GM18526 (cell line): ENCODE measurements around the gene GPR50.

Source experiments
- POLR2A ChIP-seq: IDR thresholded peaks from 3 replicates; pipeline ENCODE4 v1.6.1; 2011; ENCODE audit not compliant: insufficient read length; ENCODE audit errors: extremely low read depth

GPR50 gene

DNA sequence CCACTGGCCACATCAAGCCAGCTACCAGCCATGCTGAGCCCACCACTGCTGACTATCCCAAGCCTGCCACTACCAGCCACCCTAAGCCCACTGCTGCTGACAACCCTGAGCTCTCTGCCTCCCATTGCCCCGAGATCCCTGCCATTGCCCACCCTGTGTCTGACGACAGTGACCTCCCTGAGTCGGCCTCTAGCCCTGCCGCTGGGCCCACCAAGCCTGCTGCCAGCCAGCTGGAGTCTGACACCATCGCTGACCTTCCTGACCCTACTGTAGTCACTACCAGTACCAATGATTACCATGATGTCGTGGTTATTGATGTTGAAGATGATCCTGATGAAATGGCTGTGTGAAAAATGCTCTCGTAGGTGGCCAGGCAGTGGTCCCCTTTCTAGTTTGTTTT, 4.7 kb downstream of the GPR50 start:
- TF ChIP-seq POLR2A, result no peak

DNA sequence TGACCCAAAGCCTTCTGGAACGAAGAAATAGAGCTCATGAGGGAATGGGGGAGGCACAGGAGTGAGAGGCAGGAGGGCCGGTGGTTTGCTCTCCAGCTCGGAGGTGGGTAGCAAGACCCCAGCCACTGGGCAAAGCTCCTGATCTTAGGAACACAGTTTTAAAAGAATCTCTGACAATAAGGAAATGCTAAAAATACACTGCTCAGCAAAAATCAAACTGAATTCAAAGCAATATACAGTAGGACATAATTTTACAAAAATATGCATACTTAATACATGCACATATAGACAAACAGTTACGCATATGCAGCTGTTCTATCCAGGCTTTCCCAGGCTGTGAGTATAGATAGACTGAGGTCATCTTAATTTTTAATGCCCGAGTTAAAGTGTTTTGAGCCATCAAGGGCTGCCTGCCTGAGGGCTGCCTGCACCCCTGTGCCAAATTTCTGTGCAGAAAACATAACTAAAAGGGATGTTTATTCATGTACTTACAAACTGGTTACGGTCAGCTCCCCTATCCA, 6.9 kb downstream of the GPR50 start:
- no peak for TF ChIP-seq POLR2A

DNA sequence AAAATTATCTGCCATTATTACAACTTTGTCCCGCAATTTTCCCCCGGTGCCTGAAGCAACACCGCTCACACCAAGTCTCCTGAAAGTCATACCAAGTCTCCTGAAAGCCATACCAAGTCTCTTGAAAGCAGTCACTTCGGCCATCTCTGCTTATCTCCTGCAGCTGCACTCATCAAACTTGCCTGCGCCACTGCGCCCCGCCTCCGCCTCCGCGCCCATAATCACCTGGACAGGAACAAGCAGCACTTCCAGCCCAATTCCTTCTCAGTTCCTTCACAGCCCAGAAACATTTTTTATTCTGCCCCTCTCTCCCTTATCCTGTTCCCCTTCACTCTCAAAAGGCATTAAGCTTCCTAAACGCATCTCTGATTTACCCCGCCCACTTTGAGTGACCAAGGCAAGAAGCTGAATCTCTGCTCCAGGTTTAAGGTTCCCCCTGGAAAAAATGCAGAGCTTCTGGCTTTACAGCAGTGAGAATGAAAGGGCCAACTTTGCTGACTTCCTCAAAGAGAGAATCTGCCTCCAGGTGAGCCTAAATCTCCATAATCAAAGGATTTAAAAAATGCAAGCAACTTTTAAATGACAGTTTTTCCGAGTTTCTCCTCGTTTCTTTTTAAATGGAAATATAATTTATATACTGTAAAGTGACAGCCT, 7.7 kb downstream of the GPR50 start:
- no peak for TF ChIP-seq POLR2A

DNA sequence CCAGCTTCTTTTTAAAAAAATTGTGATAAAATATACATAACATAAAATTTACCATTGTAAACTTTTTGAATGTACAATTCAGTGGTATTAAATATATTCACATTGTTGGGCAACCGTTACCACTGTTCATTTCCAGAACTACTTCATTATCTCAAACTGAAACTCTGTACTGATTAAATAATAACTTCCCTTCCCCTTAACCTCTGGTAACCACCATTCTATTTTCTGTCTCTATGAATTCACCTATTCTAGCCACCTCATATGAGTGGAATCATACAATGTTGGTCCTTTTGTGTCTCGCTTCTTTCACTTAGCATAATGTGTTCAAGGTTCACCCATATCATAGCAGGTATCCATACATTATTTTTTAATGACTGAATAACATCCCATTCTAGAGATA, 8.3 kb downstream of the GPR50 start:
- no peak for TF ChIP-seq POLR2A

DNA sequence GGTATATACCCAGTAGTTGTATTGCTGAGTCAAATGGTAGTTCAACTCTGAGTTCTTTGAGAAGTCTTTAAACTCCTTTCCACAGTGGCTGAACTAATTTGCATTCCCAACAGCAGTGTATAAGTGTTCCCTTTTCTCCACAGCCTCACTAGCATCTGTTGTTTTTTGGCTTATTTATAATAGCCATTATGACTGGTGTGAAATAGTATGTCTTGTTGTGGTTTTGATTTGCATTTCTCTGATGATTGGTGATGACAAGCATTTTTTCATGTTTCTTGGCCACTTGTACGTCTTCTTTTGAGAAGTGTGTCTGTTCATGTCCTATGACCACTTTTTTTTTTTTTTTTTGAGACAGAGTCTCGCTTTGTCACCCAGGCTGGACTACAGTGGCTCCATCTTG, 30.5 kb downstream of the GPR50 start:
- TF ChIP-seq POLR2A, result no peak

DNA sequence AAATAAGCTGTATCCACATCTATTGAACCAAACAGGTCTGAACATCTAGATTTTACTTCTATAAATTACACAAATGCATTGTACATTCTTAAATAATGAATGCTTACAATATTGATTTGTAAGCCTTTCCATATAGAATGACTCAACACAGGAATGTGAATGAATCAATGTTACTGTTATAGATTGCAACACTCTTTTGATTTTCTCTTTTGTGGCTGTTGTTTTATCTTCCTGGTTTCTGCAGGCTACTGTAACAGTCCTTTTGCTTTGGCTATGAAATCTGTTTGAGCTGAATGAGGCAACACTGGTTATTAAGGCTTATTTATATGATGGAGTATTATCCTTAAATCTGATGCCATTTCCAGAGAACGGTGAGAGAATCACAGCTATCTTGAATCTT, 49.5 kb downstream of the GPR50 start:
- TF ChIP-seq POLR2A, result no peak

DNA sequence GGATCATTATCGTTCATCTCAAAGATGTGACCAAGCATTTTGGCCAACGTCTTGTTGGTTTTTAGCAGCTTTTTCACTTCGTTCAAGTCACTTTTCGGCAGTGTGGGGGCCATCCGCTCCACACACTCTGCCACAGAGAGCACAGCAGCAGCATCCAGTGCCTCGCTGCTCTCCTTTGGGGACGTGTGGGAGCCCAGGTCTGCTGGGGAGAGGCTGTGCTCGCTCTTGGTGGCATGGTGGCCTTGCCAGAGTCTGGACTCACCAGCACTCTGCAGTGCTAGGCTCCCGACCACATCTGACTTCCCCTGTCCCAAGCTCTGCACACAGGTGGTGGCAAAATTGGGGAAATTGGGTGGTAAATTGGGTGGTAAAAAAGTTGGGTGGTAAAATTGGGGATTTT, 50.6 kb downstream of the GPR50 start:
- TF ChIP-seq POLR2A, result no peak

DNA sequence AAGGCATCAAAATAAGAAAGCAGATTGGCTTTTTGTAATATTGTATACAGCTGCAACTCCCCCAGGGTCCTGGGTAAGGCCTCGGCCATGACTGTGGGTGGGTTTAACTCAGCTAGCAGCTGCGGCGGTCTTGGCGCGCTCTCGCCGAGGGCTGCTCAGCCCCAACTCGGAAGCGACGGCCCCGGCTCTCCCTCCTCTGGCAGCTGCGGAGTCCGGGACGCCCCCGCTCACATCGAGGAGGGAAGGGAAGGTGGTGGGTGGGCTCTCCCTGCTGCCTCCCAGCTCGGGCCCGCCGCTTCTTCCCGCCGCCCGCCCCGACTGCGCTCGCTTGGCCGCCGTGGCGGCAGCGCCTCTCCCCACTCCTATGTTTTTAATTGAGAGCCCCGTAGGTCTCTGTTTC, 51.2 kb downstream of the GPR50 start:
- TF ChIP-seq POLR2A, result no peak

DNA sequence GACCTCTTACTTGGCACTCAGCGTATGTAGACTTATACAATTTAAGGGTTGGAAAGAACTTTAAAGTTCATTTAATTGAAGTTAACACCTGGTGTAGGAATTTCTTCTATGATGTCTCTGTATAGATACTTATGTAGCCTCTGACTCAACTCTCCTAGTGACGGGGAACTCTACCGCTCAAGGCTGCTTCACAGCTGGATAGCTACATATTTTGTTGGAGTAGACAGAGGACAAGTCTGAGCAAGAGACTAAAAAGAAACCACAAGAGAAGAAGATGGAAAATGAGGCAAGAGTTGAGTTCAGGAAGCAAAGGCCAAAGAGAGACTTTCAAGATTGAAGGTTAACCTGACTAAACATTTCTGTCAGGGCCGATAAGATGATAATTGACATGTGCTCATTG, 52.6 kb downstream of the GPR50 start:
- no peak for TF ChIP-seq POLR2A
